Stimulated activated CD8-positive, alpha-beta memory T cell treated with anti-CD3 and anti-CD28 coated beads, Interleukin-4, amount 100 ng/mL, for 24 hours (primary cell): ENCODE data around the gene CBLN3.
"Not testable (repeated sequence)": the region's sequence is repeated elsewhere in the genome, so short reads cannot be mapped to it uniquely, and the experiment has no call there.

Source experiments
- DNase-seq: peaks from one replicate; pipeline ENCODE4 v3.0.0-alpha.2; 2020; ENCODE audit warnings: low read depth

Gene CBLN3

GRCh38 chr14:24429395-24430142 lies at the start of gene CBLN3, which contains the start of gene KHNYN:
Gene CBLN3, minus strand, starts transcription at chr14:24429668. Its CDS starts 614 bp downstream, at chr14:24429054.
Gene KHNYN, plus strand, starts transcription at chr14:24429954. Its CDS starts 777 bp downstream, at chr14:24430731.
- peak; percentile 79 for DNase-seq

GRCh38 chr14:24475261-24475660 lies 45.8 kb upstream of the CBLN3 start:
- no peak for DNase-seq

GRCh38 chr14:24473211-24473610 lies 43.7 kb upstream of the CBLN3 start:
- DNase-seq: no peak

- not testable (repeated sequence) for DNase-seq
These were observed 41.0 kb upstream of the CBLN3 start for GRCh38 chr14:24470450-24470849.

GRCh38 chr14:24465805-24466204 lies 36.3 kb upstream of the CBLN3 start:
- DNase-seq: no peak

GRCh38 chr14:24465368-24465767 lies 35.9 kb upstream of the CBLN3 start:
- no peak for DNase-seq

GRCh38 chr14:24463884-24464785 lies 34.7 kb upstream of the CBLN3 start:
- DNase-seq: no peak

GRCh38 chr14:24463017-24463883 lies 33.8 kb upstream of the CBLN3 start:
- no peak for DNase-seq

GRCh38 chr14:24461336-24461735 lies 31.9 kb upstream of the CBLN3 start:
- DNase-seq: no peak

GRCh38 chr14:24459331-24459730 lies 29.9 kb upstream of the CBLN3 start:
- no peak for DNase-seq

GRCh38 chr14:24458736-24459135 lies 29.3 kb upstream of the CBLN3 start:
- no peak for DNase-seq

- no peak for DNase-seq
These were observed 27.5 kb upstream of the CBLN3 start for GRCh38 chr14:24456980-24457379.

GRCh38 chr14:24450828-24451227 lies 21.4 kb upstream of the CBLN3 start:
- DNase-seq: not testable (repeated sequence)

- no peak for DNase-seq
These were observed 13.7 kb upstream of the CBLN3 start for GRCh38 chr14:24443053-24443665.

- DNase-seq: peak; percentile 90
These were observed 13.0 kb upstream of the CBLN3 start, which contains the start of gene SDR39U1 for GRCh38 chr14:24442240-24443052. Gene SDR39U1, minus strand, starts transcription at chr14:24442776. Its CDS starts 7 bp downstream, at chr14:24442769.

- no peak for DNase-seq
These were observed 12.4 kb upstream of the CBLN3 start for GRCh38 chr14:24441904-24442239.

GRCh38 chr14:24441485-24441884 lies 12.0 kb upstream of the CBLN3 start:
- DNase-seq: no peak

- no peak for DNase-seq
These were observed 11.3 kb upstream of the CBLN3 start for GRCh38 chr14:24440606-24441399.

- DNase-seq: no peak
These were observed 10.6 kb upstream of the CBLN3 start for GRCh38 chr14:24439830-24440605.
